ENCODE measurements around the gene MN1.

The MN1 gene

GRCh38 chr22:27844656-27845591, 43.4 kb upstream of the MN1 start:
- Histone ChIP-seq H3F3A (ENCODE audit: control insufficient read depth, insufficient read depth) (no peaks in the 10 kb centered on the region), H3K9me2 (replicated peaks; ENCODE audit: control insufficient read depth, low read length) (no peaks in the 10 kb centered on the region), H3K27ac (ENCODE audit: low read depth, low read length) (no peak overlapping the region), H3K9me3 (ENCODE audit: control insufficient read depth, insufficient read depth, low read length) (no peaks in the 10 kb centered on the region), H3K27me3 (ENCODE audit: control insufficient read depth, low read length) (no peaks in the 10 kb centered on the region), H3K4me1 (ENCODE audit: control insufficient read depth, low read length) (no peaks in the 10 kb centered on the region), H3K36me3 (ENCODE audit: control insufficient read depth, low read length) (peaks cover 8% of the 10 kb centered on the region; the same call in 1 of the 2 replicates), H3K4me2 (ENCODE audit: low read length) (no peak overlapping the region), H3K4me3 (ENCODE audit: low read length) (no peak overlapping the region), H3K79me2 (ENCODE audit: control insufficient read depth, low read length) (no peaks in the 10 kb centered on the region), H4K20me1 (ENCODE audit: control insufficient read depth, insufficient read depth, low read depth, low read length) (no peaks in the 10 kb centered on the region)
- TF ChIP-seq CTCF (IDR thresholded peaks at IDR 0.05; ENCODE audit: low read depth, low read length, poor library complexity, severe bottlenecking) = no peak
- no peak for TF ChIP-seq EZH2phosphoT487 (IDR thresholded peaks at IDR 0.05; ENCODE audit: borderline replicate concordance, low read length)

DNA sequence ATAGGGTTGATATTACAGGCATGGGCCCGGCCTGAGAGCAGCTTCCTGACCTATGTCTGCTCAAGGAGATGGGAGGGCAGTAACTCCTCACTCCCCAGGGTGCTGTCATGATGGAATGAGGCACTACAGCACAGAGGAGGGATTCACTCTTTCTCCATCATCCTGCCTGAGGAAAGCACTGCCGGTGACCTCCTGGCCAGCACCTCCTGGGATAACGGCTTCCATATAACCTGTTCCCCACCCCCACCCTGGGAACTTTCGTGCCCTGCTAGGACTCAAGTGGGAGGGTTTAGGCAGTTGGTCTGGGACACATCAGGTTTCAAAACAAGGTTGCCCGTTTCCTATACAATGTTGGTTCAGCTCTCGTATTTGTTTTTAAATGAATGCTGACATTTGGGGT, 42.7 kb upstream of the MN1 start:
- Histone ChIP-seq H3K9me2 (replicated peaks; ENCODE audit: control insufficient read depth, low read length) (no peaks in the 10 kb centered on the region), H3K36me3 (ENCODE audit: control insufficient read depth, low read length) (peaks cover 6% of the 10 kb centered on the region; the same call in 1 of the 2 replicates), H3F3A (ENCODE audit: control insufficient read depth, insufficient read depth) (no peaks in the 10 kb centered on the region), H3K79me2 (ENCODE audit: control insufficient read depth, low read length) (no peaks in the 10 kb centered on the region), H3K4me1 (ENCODE audit: control insufficient read depth, low read length) (no peaks in the 10 kb centered on the region), H3K4me3 (ENCODE audit: low read length) (no peak overlapping the region), H3K4me2 (ENCODE audit: low read length) (no peak overlapping the region), H4K20me1 (ENCODE audit: control insufficient read depth, insufficient read depth, low read depth, low read length) (no peaks in the 10 kb centered on the region), H3K27ac (ENCODE audit: low read depth, low read length) (no peak overlapping the region), H3K9me3 (ENCODE audit: control insufficient read depth, insufficient read depth, low read length) (no peaks in the 10 kb centered on the region), H3K27me3 (ENCODE audit: control insufficient read depth, low read length) (no peaks in the 10 kb centered on the region)
- no peak for TF ChIP-seq CTCF (IDR thresholded peaks at IDR 0.05; ENCODE audit: low read depth, low read length, poor library complexity, severe bottlenecking)
- no peak for TF ChIP-seq EZH2phosphoT487 (IDR thresholded peaks at IDR 0.05; ENCODE audit: borderline replicate concordance, low read length)

- H3K27ac ChIP-seq (ENCODE audit: low read depth, low read length) = no peak overlapping the region
- no peaks in the 10 kb centered on the region for H3K4me1 ChIP-seq (ENCODE audit: control insufficient read depth, low read length)
- no peaks in the 10 kb centered on the region for H3K9me2 ChIP-seq (replicated peaks; ENCODE audit: control insufficient read depth, low read length)
- peaks cover 2% of the 10 kb centered on the region; the same call in 1 of the 2 replicates for H3K36me3 ChIP-seq (ENCODE audit: control insufficient read depth, low read length)
- no peaks in the 10 kb centered on the region for H3K9me3 ChIP-seq (ENCODE audit: control insufficient read depth, insufficient read depth, low read length)
- H4K20me1 ChIP-seq (ENCODE audit: control insufficient read depth, insufficient read depth, low read depth, low read length) = no peaks in the 10 kb centered on the region
- no peak overlapping the region for H3K4me3 ChIP-seq (ENCODE audit: low read length)
- H3F3A ChIP-seq (ENCODE audit: control insufficient read depth, insufficient read depth) = no peaks in the 10 kb centered on the region
- H3K79me2 ChIP-seq (ENCODE audit: control insufficient read depth, low read length) = no peaks in the 10 kb centered on the region
- TF ChIP-seq CTCF (IDR thresholded peaks at IDR 0.05; ENCODE audit: low read depth, low read length, poor library complexity, severe bottlenecking) (no peak), EZH2phosphoT487 (IDR thresholded peaks at IDR 0.05; ENCODE audit: borderline replicate concordance, low read length) (no peak)
- H3K27me3 ChIP-seq (ENCODE audit: control insufficient read depth, low read length) = no peaks in the 10 kb centered on the region
- no peak overlapping the region for H3K4me2 ChIP-seq (ENCODE audit: low read length)
Observed at GRCh38 chr22:27843441-27843840, 41.9 kb upstream of the MN1 start.

All from DOHH2 (cell line).